Panc1 (cell line): Measurements from ENCODE around the gene OR52K2. TPM values are rescaled to one million over a fixed set of nuclear protein-coding genes. Genes with fewer than 3 reads are reported as not detected.

Experiments used
- ATAC-seq: fragments of 200-7000 bp; cut with Tn5 transposase; 2 replicates; pipeline ENCODE4 v1.9.1; 2020; ENCODE audit warnings: mild to moderate bottlenecking, moderate library complexity
- BruUV-seq: library from RNA; stranded (reverse); fragments of 400-500 nt; replicated peaks from 2 replicates; lab custom pipeline; 2021; lab: Mats Ljungman, UMichigan
- CTCF ChIA-PET: fragments of 300-600 bp; sonication (Branson Sonifier 250); formaldehyde crosslinking; loops from one replicate; lab custom pipeline; 2022; ENCODE audit warnings: antibody characterized with exemption; lab: Charles Lee
- POLR2A ChIA-PET: fragments of 300-600 bp; sonication (Branson Sonifier 250); formaldehyde crosslinking; loops from one replicate; lab custom pipeline; 2022; ENCODE audit warnings: antibody characterized with exemption; lab: Charles Lee
- DNase-seq: peaks from one replicate; pipeline ENCODE4 v3.0.0-alpha.2; 2010; ENCODE audit warnings: low read depth, low spot score
- H3K27ac ChIP-seq: 2 replicates; pipeline ENCODE4 v1.5.1; 2011; ENCODE audit warnings: mild to moderate bottlenecking, low read length, inconsistent platforms
- H3K27me3 ChIP-seq: fragments of 200-500 bp; sonication (Bioruptor generic); 2 replicates; pipeline ENCODE4 v1.6.0; 2014; ENCODE audit warnings: low read length, inconsistent platforms; ENCODE audit not compliant: control insufficient read depth, insufficient read depth
- H3K36me3 ChIP-seq: fragments of 200-500 bp; sonication (Bioruptor generic); 2 replicates; pipeline ENCODE4 v1.5.1; 2014; ENCODE audit warnings: inconsistent platforms, mild to moderate bottlenecking, low read length, moderate library complexity; ENCODE audit not compliant: control insufficient read depth, insufficient read depth
- H3K4me1 ChIP-seq: 2 replicates; pipeline ENCODE4 v1.5.1; 2011; ENCODE audit warnings: inconsistent platforms, mild to moderate bottlenecking, low read length, moderate library complexity; ENCODE audit not compliant: control insufficient read depth, insufficient read depth
- H3K4me3 ChIP-seq, 2 experiments: 2 replicates each; pipeline ENCODE4 v1.5.1; 2011 to 2012; ENCODE audit warnings: low read depth in 2 of 2, low read length in 2 of 2, mild to moderate bottlenecking in 2 of 2, inconsistent platforms in 1 of 2, moderate library complexity in 1 of 2
- H3K9me3 ChIP-seq: fragments of 200-500 bp; sonication (Bioruptor generic); 2 replicates; pipeline ENCODE4 v1.5.1; 2014; ENCODE audit warnings: low read depth, mild to moderate bottlenecking, inconsistent platforms, low read length, moderate library complexity; ENCODE audit not compliant: control insufficient read depth, insufficient read depth
- POLR2AphosphoS5 ChIP-seq: IDR thresholded peaks from 2 replicates; pipeline ENCODE4 v1.6.1; 2012; ENCODE audit warnings: mild to moderate bottlenecking, low read depth, low read length, moderate library complexity
- SIN3A ChIP-seq: IDR thresholded peaks from 2 replicates; pipeline ENCODE4 v1.6.1; 2012; ENCODE audit warnings: low read depth, mild to moderate bottlenecking, low read length, moderate library complexity, borderline replicate concordance; ENCODE audit not compliant: insufficient read depth
- TCF7L2 ChIP-seq: IDR thresholded peaks from 2 replicates; pipeline ENCODE4 v1.6.1; 2011; ENCODE audit warnings: mild to moderate bottlenecking, low read depth, low read length, inconsistent platforms
- in situ Hi-C: cut with HindIII; loops from 2 replicates; pipeline ENCODE4 v1.10.0; 2016; ENCODE audit warnings: low sequenced_read_pairs, low pct_unique_long_range_greater_than_20kb
- intact Hi-C: fragments of 100-400 bp; cut with micrococcal nuclease; formaldehyde crosslinking; loops from one replicate; pipeline ENCODE4 v1.10.0; 2022; ENCODE audit not compliant: unreplicated experiment
- total RNA-seq: library from RNA; stranded (reverse); gene quantifications from one replicate; pipeline ENCODE4 v1.2.1, GENCODE V29; 2021; ENCODE audit not compliant: unreplicated experiment
- TF ChIP-seq, protein P1 (sequence below), 2 experiments: IDR thresholded peaks; 2 replicates each; pipeline ENCODE4 v1.6.1; 2011 to 2012; ENCODE audit warnings: low read depth in 2 of 2, control low read depth in 1 of 2, low read length in 1 of 2, mild to moderate bottlenecking in 1 of 2, moderate library complexity in 1 of 2; ENCODE audit not compliant: insufficient read depth in 1 of 2

OR52K2 gene
- total RNA-seq, 1 experiment from 2014 or later = not detected

DNA sequence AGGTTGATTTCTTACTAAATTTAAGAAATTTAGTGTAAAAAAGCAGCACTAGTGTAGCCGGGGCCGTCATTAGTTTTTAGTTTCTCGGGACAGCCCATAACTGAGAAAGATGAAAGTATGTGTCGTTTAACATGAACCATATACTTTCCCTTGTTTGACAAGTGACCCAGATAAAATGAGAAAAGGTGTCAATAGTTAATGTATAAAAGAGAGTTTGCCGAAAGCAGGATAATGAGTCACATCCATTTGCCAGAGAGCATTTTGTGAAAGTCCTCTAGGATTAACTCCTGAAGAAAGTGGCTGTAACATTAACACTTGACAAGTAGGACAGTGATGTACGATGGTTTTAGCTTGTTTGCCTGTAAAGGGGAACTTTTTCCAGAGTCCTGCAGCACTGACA, 46.9 kb downstream of the OR52K2 start:
- TF ChIP-seq SIN3A (no peak), POLR2AphosphoS5 (no peak), TCF7L2 (no peak)
- TF ChIP-seq, protein P1, sequence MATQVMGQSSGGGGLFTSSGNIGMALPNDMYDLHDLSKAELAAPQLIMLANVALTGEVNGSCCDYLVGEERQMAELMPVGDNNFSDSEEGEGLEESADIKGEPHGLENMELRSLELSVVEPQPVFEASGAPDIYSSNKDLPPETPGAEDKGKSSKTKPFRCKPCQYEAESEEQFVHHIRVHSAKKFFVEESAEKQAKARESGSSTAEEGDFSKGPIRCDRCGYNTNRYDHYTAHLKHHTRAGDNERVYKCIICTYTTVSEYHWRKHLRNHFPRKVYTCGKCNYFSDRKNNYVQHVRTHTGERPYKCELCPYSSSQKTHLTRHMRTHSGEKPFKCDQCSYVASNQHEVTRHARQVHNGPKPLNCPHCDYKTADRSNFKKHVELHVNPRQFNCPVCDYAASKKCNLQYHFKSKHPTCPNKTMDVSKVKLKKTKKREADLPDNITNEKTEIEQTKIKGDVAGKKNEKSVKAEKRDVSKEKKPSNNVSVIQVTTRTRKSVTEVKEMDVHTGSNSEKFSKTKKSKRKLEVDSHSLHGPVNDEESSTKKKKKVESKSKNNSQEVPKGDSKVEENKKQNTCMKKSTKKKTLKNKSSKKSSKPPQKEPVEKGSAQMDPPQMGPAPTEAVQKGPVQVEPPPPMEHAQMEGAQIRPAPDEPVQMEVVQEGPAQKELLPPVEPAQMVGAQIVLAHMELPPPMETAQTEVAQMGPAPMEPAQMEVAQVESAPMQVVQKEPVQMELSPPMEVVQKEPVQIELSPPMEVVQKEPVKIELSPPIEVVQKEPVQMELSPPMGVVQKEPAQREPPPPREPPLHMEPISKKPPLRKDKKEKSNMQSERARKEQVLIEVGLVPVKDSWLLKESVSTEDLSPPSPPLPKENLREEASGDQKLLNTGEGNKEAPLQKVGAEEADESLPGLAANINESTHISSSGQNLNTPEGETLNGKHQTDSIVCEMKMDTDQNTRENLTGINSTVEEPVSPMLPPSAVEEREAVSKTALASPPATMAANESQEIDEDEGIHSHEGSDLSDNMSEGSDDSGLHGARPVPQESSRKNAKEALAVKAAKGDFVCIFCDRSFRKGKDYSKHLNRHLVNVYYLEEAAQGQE (IDR thresholded peaks at IDR 0.05; ENCODE audit: insufficient read depth in 1 of 2, low read depth in 2 of 2, low read length in 1 of 2) = no peak
- no peaks in the 10 kb centered on the region for H3K4me1 ChIP-seq
- no peak overlapping the region for H3K4me3 ChIP-seq
- H3K27me3 ChIP-seq = peaks cover 21% of the 10 kb centered on the region
- no peaks in the 10 kb centered on the region for H3K36me3 ChIP-seq
- no peak for ATAC-seq
- no peaks in the 10 kb centered on the region for H3K9me3 ChIP-seq
- CTCF ChIA-PET = no interaction called here
- DNase-seq = no peak
- in situ Hi-C loops = no loop called here
- BruUV-seq = no TSS peak
- no peak overlapping the region for H3K27ac ChIP-seq
- intact Hi-C loops = no loop called here
- POLR2A ChIA-PET = no interaction called here

- Histone ChIP-seq H3K36me3 (no peaks in the 10 kb centered on the region), H3K4me3 (no peak overlapping the region), H3K4me1 (no peaks in the 10 kb centered on the region), H3K27me3 (peaks cover 24% of the 10 kb centered on the region), H3K27ac (no peak overlapping the region), H3K9me3 (no peaks in the 10 kb centered on the region)
- ATAC-seq = no peak
- DNase-seq = no peak
- intact Hi-C loops (no loop called here), in situ Hi-C loops (no loop called here)
- BruUV-seq = no TSS peak
- ChIA-PET POLR2A (no interaction called here), CTCF (no interaction called here)
- TF ChIP-seq TCF7L2 = no peak
- no peak for TF ChIP-seq SIN3A
Observed at GRCh38 chr11:4496557-4497248, 47.6 kb downstream of the OR52K2 start.

Other genes with a start within 250 kb of the OR52K2 start
- not detected for gene OR52B4, start 80.9 kb upstream of the OR52K2 start, total RNA-seq
- gene TRIM21, start 55.6 kb upstream of the OR52K2 start, total RNA-seq = 31.7 TPM
- not detected for gene OR52K1, start 33.4 kb downstream of the OR52K2 start, total RNA-seq
- not detected for gene OR52M1, start 95.9 kb downstream of the OR52K2 start, total RNA-seq
- not detected for gene OR52I2, start 132.4 kb downstream of the OR52K2 start, total RNA-seq
- gene OR52I1, start 144.7 kb downstream of the OR52K2 start, total RNA-seq = not detected
- 18.5 TPM for gene TRIM68, start 158.9 kb downstream of the OR52K2 start, total RNA-seq
- not detected for gene OR51D1, start 188.2 kb downstream of the OR52K2 start, total RNA-seq
- not detected for gene OR51E1, start 194.7 kb downstream of the OR52K2 start, total RNA-seq
- gene OR51E2, start 248.6 kb downstream of the OR52K2 start, total RNA-seq = not detected